Loucy (cell line): ENCODE results near the gene TMEM129.

Experiments
- CTCF ChIP-seq: fragments of 200-600 bp; sonication (generic); conservative IDR thresholded peaks from 2 replicates; pipeline ENCODE4 v1.5.1; 2014; ENCODE audit warnings: mild to moderate bottlenecking, antibody characterized with exemption, low read length
- EZH2phosphoT487 ChIP-seq: fragments of 200-600 bp; IDR thresholded peaks from 2 replicates; pipeline ENCODE4 v1.6.1; 2018; ENCODE audit warnings: antibody characterized with exemption, mild to moderate bottlenecking, moderate library complexity, borderline replicate concordance

GRCh38 chr4:1756079-1756478 is 35.0 kb upstream of the TMEM129 start:
- TF ChIP-seq CTCF (no peak), EZH2phosphoT487 (no peak)
